ENCODE data around the gene CCDC74A. TPM values are rescaled to one million over a fixed set of nuclear protein-coding genes. Genes with fewer than 3 reads are reported as not detected.
"Not testable (repeated sequence)": the region's sequence is repeated elsewhere in the genome, so short reads cannot be mapped to it uniquely, and the experiment has no call there.

The CCDC74A gene
- total RNA-seq, 1 experiment from 2014 or later: 29.9 TPM

GRCh38 chr2:131542438-131543384 is 15.0 kb downstream of the CCDC74A start:
- H3K4me3 ChIP-seq (ENCODE audit: low read depth in 2 of 2, low read length in 2 of 2): no peak overlapping the region
- ATAC-seq (no peak), DNase-seq (ENCODE audit: low read depth, low spot score) (no peak)
- peaks cover 2% of the 10 kb centered on the region; the same call in 1 of the 2 replicates for H3K27me3 ChIP-seq (ENCODE audit: control insufficient read depth, insufficient read depth, low read length)
- H3K9me3 ChIP-seq (ENCODE audit: control insufficient read depth, insufficient read depth, low read depth, low read length): no peaks in the 10 kb centered on the region
- no peaks in the 10 kb centered on the region for H3K4me1 ChIP-seq (ENCODE audit: control insufficient read depth, insufficient read depth, low read length)
- BruUV-seq (replicated peaks): no TSS peak
- POLR2A ChIA-PET: no interaction called here
- in situ Hi-C loops (cut with HindIII; ENCODE audit: low pct_unique_long_range_greater_than_20kb, low sequenced_read_pairs): no loop called here
- H3K36me3 ChIP-seq (ENCODE audit: control insufficient read depth, insufficient read depth, low read length): no peaks in the 10 kb centered on the region
- no peak overlapping the region for H3K27ac ChIP-seq (ENCODE audit: low read length)
- intact Hi-C loops (cut with micrococcal nuclease; ENCODE audit: unreplicated experiment): no loop called here
- no peak for TF ChIP-seq TCF7L2 (IDR thresholded peaks at IDR 0.05; ENCODE audit: low read depth, low read length)
- CTCF ChIA-PET: no interaction called here

- CTCF ChIA-PET: no interaction called here
- Histone ChIP-seq H3K27me3 (ENCODE audit: control insufficient read depth, insufficient read depth, low read length) (peaks cover 8% of the 10 kb centered on the region), H3K36me3 (ENCODE audit: control insufficient read depth, insufficient read depth, low read length) (no peaks in the 10 kb centered on the region), H3K4me3 (ENCODE audit: low read depth in 2 of 2, low read length in 2 of 2) (no peak overlapping the region), H3K4me1 (ENCODE audit: control insufficient read depth, insufficient read depth, low read length) (no peaks in the 10 kb centered on the region), H3K9me3 (ENCODE audit: control insufficient read depth, insufficient read depth, low read depth, low read length) (no peaks in the 10 kb centered on the region), H3K27ac (ENCODE audit: low read length) (no peak overlapping the region)
- in situ Hi-C loops (cut with HindIII; ENCODE audit: low pct_unique_long_range_greater_than_20kb, low sequenced_read_pairs): no loop called here
- ATAC-seq (no peak), DNase-seq (ENCODE audit: low read depth, low spot score) (no peak)
- no TSS peak for BruUV-seq (replicated peaks)
- intact Hi-C loops (cut with micrococcal nuclease; ENCODE audit: unreplicated experiment): no loop called here
- TF ChIP-seq CTCF (IDR thresholded peaks at IDR 0.05) (no peak), TCF7L2 (IDR thresholded peaks at IDR 0.05; ENCODE audit: low read depth, low read length) (no peak), POLR2AphosphoS5 (IDR thresholded peaks at IDR 0.05; ENCODE audit: low read depth, low read length) (no peak), SIN3A (IDR thresholded peaks at IDR 0.05; ENCODE audit: borderline replicate concordance, insufficient read depth, low read depth, low read length) (no peak), REST (IDR thresholded peaks at IDR 0.05; ENCODE audit: insufficient read depth in 1 of 2, low read depth in 2 of 2, low read length in 1 of 2) (no peak)
- POLR2A ChIA-PET: no interaction called here
Measured at GRCh38 chr2:131543385-131543891, 15.8 kb downstream of the CCDC74A start.

- ATAC-seq: peak; percentile 64
- H3K9me3 ChIP-seq (ENCODE audit: control insufficient read depth, insufficient read depth, low read depth, low read length); BruUV-seq (replicated peaks); intact Hi-C loops (cut with micrococcal nuclease; ENCODE audit: unreplicated experiment); H3K4me3 ChIP-seq (ENCODE audit: low read depth in 2 of 2, low read length in 2 of 2); H3K27ac ChIP-seq (ENCODE audit: low read length); POLR2A ChIA-PET; H3K36me3 ChIP-seq (ENCODE audit: control insufficient read depth, insufficient read depth, low read length); H3K4me1 ChIP-seq (ENCODE audit: control insufficient read depth, insufficient read depth, low read length); in situ Hi-C loops (cut with HindIII; ENCODE audit: low pct_unique_long_range_greater_than_20kb, low sequenced_read_pairs); DNase-seq (ENCODE audit: low read depth, low spot score); CTCF ChIA-PET: not testable (repeated sequence)
- peaks cover 12% of the 10 kb centered on the region for H3K27me3 ChIP-seq (ENCODE audit: control insufficient read depth, insufficient read depth, low read length)
Measured at GRCh38 chr2:131544006-131544812, 16.5 kb downstream of the CCDC74A start.
